NAMALWA (cell line): Measurements from ENCODE around the gene PRUNE2.
"Not testable (repeated sequence)": the region's sequence is repeated elsewhere in the genome, so short reads cannot be mapped to it uniquely, and the experiment has no call there.

Experiments used
- DNase-seq: peaks from one replicate; pipeline ENCODE4 v3.0.0-alpha.2; 2015; ENCODE audit warnings: low spot score

Gene PRUNE2

DNA sequence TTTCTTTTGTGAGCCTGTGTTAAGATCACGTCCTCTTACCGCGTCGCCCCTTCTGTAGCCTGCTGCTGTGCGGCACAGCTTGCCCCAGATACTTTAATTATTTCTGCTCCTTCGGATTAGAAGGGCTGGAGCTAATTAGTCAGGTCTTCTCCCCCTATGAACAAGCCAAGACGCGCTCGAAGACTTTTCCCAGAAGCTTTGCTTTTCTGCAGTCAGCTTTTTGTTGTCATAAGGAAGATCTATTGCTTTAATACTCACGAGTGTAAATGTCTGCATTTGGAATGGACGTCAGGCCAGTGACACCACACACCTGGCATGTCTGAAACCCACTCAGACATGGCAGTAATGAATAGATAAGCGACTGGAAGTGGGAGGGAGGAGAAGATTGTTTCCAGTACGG is 37.0 kb downstream of the PRUNE2 start:
- no peak for DNase-seq

DNA sequence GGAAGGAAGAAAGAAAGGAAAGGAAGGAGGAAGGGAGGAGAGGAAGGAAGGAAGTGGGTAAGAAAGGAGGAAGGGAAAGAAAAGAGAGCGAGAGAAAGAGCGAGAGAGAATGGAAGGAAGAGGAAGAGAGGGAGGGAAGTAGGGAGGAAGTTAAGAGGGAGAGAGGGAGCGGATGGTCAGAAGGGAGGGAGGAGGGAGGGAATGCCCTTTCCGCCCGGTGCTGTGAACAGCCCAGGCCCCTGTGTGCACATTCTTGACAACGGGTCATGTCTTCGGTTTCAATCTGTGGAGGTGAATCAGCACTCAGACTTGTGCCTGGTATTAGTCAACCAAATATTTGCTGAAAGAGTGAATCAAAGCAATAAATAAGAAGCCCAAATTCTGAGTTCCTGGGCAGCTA is 39.2 kb downstream of the PRUNE2 start:
- DNase-seq = no peak

DNA sequence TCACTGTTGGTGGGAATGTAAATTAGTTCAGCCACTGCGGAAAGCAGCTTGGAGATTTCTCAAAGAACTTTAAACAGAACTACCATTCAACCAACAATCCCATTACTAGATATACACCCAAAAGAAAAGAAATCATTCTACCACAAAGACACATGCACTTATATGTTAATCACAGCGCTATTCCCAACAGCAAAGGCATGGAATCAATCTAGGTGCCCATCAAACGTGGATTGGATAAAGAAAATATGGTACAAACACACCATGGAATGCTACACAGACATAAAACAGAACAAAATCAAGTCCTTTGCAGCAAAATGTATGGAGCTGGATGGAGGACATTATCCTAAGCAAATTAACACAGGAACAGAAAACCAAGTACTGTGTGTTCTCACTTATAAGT is 42.1 kb downstream of the PRUNE2 start:
- no peak for DNase-seq

DNA sequence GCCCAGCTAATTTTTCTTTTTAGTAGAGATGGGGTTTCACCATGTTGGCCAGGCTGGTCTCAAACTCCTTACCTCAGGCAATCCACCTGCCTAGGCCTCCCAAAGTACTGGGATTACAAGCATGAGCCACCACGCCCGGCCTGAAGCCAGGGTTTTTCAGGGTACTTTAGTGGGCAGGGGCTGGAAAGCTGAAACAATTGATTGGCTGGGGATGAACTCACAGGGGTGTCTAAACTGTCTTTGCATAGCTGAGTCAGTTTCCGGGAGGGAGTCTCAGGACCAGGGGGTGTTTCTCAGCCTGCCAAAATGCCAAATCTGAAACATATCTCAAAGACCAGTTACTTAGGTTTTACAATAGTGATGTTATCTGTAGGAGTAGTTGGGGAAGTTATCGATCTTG is 46.1 kb downstream of the PRUNE2 start:
- no peak for DNase-seq

DNA sequence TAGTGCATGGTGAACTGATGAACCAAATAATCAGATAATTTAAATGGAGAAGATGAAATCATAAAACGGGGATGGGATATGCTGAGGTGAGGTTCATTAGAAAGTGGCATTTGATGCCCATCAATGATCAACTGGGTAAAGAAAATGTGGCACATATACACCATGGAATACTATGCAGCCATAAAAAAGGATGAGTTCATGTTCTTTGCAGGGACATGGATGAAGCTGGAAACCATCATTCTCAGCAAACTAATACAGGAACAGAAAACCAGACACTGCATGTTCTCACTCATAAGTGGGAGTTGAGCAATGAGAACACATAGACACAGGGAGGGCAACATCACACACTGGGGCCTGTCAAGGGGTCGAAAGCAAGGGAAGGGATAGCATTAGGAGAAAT is 47.7 kb downstream of the PRUNE2 start:
- DNase-seq = not testable (repeated sequence)

DNA sequence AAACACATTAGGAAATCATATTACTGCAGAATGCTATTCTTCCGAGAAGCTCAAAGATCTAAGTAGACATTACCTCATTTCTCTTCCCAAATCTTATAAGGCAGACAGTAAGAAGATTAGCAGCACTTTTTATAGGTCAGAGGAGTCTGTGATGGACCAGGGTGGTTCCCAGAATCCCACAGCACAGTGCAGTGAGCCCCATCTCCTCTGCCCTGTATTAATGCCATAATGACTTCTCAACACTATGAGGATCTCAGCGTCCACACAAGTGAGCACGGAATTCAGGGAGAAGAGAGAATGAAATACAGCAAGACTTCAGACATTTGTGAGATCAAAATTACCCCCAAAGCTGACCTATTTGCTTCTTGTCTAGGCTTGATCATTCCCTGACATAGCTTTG is 49.9 kb downstream of the PRUNE2 start:
- DNase-seq = no peak

DNA sequence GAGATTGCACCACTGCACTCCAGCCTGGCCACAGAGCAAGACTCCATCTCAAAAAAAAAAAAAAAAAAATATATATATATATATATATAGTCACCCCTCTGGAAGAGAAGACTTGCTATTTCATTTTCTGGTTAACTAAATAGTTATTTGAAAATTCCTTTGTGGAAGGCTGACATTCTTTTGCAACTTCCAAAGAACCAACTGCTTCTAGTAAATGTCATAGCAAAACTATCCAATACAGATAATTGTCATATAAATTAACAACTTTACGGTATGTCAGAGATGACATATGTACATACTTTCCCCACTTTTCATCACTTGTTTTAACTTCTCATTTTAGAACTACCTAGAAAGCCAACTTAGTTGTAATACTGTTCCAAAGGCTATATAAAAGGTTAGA is 50.9 kb downstream of the PRUNE2 start:
- no peak for DNase-seq

DNA sequence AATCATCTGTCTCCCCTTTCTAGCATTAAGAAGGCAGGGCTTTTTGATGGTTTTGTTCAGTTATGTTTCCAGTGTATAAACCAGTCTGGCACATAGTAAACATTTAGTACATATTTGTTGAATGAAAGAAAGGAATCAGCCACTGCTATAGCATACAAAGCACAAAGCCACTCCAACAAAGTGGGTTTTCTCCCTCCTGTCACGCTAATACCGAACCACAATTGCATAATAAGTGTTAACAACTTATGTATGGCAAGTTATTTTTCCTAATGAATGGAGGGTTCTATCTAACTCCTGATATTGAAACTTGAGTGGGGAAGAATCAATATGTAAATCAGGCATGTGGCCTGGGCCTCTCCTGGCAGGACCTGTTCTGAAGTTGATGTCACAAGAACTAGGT is 53.9 kb downstream of the PRUNE2 start:
- no peak for DNase-seq

DNA sequence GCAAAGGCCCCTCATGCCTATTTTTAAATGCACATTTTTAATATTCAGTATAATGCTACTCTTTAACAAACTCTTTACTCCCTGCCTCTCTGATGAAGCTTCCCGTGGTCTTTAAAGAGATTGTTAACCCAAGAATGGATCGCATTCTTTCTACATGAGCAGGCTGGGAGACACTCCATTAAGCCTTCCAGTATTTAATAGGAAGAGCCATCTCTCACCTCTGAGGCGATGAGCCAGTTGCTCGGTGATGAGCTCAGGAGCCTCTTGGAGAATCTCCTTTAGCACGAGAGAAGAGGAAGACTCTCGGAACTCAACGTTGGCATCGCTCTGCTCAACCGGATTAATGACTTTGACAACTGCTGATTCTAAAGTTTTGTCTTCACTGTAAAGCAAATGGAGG is 59.6 kb downstream of the PRUNE2 start:
- DNase-seq = no peak

DNA sequence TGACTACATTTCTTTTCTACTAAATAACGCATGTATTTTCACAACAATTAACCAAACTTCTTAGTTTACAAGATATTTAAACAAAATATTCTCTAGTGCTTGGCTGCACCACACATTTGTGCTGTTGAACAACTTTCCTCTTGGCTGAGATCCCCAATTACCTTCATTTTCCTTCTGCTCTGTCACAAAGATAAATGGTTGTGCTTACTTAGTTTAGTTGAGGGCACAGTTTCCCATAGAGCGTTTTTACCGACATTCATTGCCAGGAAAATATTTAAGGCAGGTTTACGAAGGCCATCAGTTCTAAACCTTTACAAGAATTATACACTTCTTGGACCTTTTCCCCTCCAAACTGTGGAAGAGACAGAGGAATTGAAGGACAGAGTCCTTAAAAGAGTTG is 60.7 kb downstream of the PRUNE2 start:
- no peak for DNase-seq

DNA sequence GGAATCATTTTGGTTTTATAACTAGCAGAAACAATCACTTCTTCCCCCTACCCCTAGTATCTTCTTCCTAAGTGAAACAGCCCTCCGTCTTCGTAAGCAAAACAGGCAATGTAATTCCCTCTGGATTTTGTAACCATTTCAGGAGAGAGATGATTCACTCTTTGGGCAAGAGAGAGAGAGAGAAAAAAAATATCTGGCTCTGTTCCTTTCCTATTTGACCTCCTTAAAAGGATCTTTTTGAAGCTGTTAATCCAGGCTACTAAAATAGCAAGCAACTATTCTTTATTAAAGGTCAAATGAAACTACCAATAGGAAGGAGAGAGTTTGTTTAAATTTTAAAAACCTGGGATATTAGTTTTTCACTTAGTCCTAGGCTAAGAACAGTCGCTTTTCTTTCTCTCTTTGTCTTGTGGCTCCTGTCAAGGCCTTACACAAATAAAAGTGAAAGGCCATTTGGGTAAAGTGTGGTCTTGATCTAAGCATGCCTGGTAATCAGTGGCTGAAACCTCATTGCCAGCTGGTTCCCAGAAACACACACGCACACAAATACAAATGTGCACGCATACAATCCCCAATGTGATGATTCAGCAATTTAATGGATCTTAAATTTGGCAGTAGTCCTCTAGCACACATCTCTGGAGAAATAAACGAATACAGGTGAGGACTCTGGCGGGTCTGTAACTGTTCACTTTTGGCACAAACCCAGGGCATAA is 70.2 kb downstream of the PRUNE2 start:
- DNase-seq = no peak

DNA sequence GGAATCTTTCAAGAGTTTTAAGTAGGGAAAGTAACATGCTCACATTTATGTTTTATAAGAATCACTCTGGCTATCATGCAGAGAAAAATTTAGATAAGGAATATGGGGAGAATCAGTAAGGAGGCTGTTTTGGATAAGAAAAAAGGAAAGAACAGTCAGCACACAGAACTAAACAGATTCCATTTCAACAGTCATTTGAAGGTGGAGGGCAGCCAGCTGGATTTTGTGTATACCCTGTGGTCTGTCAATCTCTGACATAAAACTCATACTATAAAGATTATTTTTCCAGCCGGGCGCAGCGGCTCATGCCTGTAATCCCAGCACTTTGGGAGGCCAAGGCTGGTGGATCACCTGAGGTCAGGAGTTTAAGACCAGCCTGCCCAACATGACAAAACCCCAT is 77.5 kb downstream of the PRUNE2 start:
- DNase-seq = no peak

DNA sequence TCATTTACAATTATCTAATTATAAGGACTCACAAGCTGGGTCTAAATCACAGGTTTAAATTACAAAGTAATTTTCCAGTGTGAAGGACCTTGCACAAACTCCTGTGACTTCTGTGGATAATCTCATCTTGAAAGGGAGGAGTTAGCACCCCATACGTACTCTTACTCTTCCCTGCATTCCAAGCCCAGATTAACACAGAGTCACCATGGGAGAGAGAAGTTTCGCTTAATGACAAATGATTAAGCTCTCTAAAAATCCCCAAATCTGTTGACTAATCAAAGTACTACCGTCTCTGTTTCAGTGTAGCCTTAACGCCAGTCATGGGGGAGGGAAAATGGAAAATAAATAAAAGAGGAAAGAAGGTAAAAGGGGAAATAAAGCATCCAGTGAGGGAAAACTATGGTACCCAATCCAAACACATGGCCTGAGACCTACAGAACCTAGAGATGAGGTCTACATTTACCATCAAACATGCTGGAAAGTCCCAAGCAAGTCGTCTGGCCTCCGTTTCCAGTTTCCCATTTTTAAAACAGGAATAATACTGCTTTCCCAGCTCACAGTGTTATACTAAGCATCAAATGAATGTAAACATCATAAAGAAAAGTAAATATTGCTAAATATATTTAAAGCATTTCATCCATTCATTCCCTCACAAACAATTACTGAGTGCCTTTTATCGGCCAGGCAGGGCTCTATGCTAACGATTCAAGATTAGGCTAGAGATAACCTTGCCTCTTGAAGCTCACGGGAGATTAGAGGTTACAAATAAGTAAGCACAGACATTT is 78.4 kb downstream of the PRUNE2 start:
- no peak for DNase-seq

DNA sequence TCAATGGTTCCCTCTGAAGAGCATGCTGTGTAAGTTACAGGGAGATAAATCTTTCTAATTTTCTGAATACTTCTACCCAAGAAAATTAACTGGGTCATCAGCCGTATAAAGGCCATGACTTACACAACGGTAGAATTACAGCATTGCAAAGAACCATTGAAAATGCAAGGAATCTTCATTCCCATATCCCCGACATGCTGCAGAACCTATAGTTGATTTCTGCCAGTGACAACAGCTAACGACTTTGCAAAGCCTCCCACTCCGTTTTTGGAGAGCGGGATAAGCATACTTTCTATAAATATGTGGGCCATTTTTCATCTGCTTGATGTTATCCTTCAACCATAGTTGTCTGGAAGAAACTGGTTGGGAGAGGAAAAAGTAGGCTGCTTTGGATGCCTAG is 85.5 kb downstream of the PRUNE2 start:
- DNase-seq = no peak

DNA sequence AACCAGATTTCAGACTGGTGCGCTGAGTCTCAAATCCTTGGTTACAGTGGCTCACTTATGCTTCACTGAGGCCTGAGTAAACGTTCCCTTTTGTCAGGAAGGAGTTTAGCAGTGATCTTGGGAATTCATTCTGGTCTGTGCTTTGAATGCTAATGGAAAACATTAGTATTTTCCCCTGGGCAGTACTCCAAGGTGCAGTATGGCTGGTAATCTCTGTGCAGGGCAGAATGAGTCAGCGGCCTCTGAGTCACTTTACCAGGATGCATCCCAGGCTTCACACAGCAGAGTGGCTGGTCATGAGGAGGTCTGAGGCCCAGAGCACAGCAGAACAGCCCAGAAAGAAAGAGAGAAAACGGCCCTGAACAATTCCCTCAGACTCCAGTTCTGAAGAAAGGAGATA is 87.6 kb downstream of the PRUNE2 start:
- DNase-seq = no peak

DNA sequence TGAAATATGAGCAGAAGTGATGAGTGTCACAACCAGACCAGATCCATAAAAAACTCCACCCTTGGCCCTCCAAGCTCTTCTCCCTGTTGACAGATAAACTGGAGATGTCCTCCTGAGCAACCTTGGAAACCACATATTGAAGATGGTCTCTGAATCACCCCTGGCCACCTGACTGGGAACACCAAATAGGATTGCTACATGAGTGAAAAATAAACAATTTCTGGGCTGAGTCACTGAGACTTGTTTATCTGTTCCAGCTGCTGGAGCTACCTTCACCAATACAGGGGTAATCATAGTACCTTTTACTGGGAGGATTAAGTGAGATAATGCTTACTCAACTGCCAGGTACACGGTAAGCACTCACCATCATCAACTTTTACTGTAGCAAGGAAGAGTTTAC is 88.4 kb downstream of the PRUNE2 start:
- no peak for DNase-seq

DNA sequence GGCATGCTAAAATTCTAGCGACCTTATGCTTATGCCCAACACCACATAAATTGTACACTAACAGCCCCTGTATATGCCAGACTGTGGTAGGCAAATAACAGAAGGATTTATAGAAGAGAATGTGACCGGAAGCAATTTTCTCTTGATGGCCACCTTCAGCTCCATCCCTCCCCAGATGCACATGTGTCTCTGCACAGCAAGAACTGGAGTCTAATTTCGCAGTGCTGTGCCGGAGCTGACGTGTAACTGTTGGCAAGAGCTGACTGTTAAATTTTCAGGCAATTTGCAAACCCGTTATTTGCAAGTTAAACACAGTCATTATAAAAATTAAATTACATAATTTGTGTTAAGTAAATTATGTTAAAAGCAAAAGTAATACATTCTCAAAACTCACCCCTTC is 93.3 kb downstream of the PRUNE2 start:
- no peak for DNase-seq

DNA sequence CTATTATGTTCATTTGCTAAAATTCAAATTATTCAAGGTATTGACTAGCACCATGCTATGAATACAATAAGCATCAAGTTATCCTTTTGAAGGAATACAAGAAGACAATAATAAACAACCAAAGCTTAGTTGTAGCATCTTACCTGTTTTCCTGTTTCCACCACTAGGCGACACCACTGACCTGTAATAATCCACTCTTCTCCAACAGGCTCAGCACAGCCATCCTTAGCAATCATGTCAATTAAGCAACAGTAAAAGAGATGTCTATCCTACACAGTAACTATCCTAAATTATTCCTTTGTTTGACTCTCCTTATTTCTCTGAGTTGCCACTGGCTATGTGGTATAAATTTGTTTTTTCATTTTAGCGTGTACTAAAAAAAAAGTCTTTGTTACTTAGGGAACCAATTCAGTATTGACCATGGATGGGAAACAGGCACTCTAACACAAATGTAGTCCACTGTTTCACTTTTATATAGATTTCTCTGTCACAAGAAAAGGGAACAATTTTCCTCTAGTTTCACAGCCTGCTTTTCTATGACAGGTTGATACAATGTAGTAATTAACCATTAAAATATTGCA is 95.4 kb downstream of the PRUNE2 start:
- DNase-seq = peak; percentile 63

DNA sequence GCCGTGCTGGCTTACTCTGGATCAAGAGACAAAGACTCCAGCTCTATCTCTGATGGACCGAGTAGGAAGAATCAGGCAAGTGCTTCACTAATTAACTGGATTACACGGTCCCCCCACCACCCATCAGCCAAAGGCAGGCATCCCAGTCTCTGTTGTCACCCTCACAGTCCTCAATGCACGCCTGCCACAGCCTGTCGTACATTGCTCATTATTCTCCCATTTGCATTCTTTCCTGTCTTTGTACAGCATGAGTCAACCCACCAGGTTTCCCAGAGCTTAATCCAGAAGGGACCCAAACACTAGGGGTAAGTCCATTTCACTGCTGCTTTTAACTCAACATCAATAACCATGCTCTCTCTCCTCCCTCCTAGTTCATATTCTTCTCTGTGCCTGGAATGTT is 97.3 kb downstream of the PRUNE2 start:
- DNase-seq = no peak

DNA sequence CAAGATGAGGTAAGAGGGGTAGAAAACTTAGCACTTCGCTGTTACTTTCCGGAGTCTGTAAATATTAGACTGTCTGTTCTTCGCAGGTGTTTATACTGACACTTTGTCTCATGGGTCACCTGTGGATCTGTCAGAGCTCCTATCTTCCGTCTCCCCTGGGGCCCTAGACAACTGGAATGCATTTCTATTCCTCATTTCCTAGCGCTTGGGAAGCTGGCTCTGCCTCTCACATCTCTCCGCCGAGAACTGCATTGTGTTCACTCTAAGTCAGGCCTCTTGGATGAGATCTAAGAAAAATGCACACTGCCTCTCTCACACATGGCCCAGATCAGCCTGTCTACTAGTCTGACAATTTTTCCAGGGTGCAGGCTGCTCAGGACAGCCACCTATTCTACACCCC is 102.2 kb downstream of the PRUNE2 start:
- no peak for DNase-seq

DNA sequence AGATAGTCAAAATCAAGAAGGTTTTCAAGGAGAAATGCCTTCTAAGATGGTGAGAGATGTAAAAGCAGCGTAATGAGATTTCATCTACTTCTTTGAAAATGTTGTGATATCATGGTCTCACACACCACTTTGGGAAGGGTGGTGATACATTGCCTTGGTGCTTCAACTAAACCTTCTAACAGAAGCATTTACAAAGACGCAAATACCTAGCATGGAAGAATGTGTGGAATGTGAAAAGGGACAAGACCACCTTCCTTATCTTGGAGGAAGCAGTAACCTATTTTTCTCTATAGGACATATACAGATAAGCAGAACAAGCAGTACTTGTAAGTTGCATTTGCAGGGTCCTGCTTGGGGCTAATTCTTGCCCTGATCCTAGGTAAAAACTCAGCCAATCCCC is 102.8 kb downstream of the PRUNE2 start:
- DNase-seq = no peak

DNA sequence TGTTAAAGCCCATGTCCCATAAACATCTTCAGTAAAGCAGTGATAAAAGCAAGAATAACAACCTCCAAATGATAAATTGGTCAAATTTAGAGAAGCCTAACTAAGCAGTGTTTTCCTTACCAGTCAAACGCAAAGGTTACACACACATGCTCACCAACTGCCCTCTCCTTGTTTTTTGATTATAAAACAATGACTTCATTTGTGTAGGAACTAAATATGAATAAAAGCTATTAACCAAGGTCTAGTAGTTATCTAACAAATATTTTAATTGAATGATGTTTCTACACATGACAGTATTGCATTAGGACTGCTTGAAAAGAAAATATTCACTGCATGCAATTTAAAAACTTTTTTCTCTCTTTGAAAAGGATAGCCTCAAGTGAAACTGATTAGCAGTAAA is 105.0 kb downstream of the PRUNE2 start:
- no peak for DNase-seq

DNA sequence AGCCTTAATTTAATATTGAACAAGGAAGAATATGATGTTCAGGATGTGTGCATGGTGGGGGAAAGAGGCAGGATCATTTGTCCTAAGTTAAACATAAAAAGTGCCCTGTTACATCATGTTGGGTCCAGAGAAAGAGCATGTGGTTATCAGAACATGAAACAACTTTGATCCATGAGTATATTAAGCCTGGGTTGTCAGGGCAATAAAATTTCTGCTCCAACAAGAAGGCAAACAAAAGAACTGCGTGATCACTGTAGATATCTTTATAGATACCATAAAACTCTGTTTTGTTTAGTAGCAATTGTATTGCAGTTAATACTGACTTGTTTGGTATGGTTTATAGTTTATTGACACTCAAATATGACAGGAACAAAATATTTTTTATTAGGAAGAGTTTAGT is 106.4 kb downstream of the PRUNE2 start:
- DNase-seq = no peak

DNA sequence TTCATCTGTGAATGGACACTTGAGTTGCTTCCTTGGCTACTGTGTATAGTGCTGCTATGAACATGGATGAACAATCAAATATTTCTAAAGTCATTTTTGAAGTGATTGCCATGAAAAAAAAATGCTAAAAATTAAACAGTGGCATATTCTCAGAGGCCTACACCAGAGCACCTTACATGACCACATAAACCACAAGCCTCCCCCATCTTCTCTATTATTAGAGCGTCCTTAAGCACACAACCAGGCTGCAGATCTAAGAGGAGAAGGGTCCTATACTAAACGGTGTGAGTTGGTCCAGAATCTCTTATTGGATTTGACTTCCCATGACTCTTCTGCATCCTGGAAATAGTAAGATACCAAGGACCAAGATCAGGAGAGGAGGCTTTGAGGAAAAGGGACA is 107.4 kb downstream of the PRUNE2 start:
- no peak for DNase-seq
